Keratinocyte (primary cell): ENCODE measurements around the gene EXOC4.

ENCODE experiments used
- EZH2 ChIP-seq: IDR thresholded peaks from one replicate; pipeline ENCODE4 v1.6.1; 2012; ENCODE audit warnings: inconsistent platforms, mild to moderate bottlenecking, low read length, moderate library complexity
- TF ChIP-seq, protein P1 (sequence below), 3 experiments: IDR thresholded peaks in 1 of 3; conservative IDR thresholded peaks in 1 of 3; optimal IDR thresholded peaks in 1 of 3; 2 replicates in 2 of 3; 3 replicates in 1 of 3; pipeline versions ENCODE3 to v1.5.1; 2011; ENCODE audit warnings: low read length in 3 of 3, mild to moderate bottlenecking in 3 of 3, moderate library complexity in 2 of 3, control low read depth in 1 of 3, inconsistent platforms in 1 of 3; ENCODE audit not compliant: insufficient read depth in 2 of 3; ENCODE audit errors: extremely low read depth in 1 of 3

DNA sequence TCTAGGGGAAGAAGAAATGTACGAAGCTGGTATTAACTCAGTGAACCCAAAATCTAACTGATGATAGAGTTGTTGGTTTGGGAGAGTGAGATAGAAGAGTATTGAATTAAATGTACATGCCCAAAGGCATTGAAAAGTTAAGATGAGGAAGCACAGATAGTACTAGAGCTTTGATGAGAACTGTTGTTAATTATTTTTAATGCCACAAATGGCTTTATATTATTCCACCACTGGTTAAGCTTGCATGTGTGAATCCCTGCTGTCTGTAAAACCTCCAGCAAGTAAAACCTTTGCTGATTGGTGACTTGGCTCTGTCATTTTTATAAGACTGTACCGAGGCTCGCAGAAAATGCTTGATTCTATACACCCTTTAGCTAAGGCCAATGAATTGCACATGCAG, 491.6 kb downstream of the EXOC4 start:
- TF ChIP-seq, protein P1, sequence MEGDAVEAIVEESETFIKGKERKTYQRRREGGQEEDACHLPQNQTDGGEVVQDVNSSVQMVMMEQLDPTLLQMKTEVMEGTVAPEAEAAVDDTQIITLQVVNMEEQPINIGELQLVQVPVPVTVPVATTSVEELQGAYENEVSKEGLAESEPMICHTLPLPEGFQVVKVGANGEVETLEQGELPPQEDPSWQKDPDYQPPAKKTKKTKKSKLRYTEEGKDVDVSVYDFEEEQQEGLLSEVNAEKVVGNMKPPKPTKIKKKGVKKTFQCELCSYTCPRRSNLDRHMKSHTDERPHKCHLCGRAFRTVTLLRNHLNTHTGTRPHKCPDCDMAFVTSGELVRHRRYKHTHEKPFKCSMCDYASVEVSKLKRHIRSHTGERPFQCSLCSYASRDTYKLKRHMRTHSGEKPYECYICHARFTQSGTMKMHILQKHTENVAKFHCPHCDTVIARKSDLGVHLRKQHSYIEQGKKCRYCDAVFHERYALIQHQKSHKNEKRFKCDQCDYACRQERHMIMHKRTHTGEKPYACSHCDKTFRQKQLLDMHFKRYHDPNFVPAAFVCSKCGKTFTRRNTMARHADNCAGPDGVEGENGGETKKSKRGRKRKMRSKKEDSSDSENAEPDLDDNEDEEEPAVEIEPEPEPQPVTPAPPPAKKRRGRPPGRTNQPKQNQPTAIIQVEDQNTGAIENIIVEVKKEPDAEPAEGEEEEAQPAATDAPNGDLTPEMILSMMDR (optimal IDR thresholded peaks at IDR 0.05 in 1 of 3, IDR thresholded peaks at IDR 0.05 in 1 of 3, conservative IDR thresholded peaks at IDR 0.05 in 1 of 3; ENCODE audit: extremely low read depth in 1 of 3, insufficient read depth in 2 of 3, low read length in 3 of 3): no peak
- no peak for TF ChIP-seq EZH2
